ENCODE data around the gene CACNA2D2. TPM values are rescaled to one million over a fixed set of nuclear protein-coding genes. Genes with fewer than 3 reads are reported as not detected.

The CACNA2D2 gene
- total and polyA plus RNA-seq, 2 of the 4 experiments (the other 2 are of a cell fraction), result 0.15 TPM; not detected in 1

DNA sequence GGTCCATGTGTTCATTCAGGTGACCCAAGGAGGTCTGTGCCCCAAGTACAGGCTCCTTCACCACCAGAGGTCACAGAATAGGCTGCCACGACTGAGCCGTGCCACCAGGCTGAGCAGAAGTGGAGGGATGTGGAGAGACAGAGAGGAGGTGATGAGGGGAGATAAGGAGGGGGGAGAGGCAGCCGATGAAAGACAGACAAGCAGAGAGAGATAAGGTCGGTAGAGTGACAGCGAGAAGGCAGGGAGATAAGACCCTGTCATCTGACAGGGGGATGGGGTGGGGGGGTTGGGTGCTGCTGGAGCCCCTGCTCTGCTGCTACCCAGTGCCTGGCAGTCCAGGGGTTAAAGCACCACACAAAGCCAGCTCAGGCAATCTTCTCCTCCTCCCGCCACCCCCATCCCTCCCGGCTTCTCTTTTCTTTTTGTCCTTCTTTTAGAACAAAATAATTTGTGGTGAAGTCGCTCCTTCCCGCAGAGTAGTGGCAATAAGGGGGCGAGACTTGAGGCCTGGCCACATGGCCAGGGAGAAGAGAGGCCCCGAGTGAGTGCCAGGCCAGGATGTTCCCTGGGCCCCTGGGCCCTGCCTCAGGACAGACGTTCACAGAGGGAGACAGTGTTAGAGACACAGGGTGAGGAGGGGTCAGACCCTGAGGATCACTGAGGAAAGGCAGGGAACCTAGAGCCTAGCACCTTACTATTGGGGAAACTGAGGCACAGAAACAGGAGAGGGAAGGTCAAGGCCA is 67.9 kb downstream of the CACNA2D2 start (continued):
- no peak for TF ChIP-seq NFE2L2 (IDR thresholded peaks at IDR 0.05; ENCODE audit: low read depth, low read length)

GRCh38 chr3:50433954-50434353 is 69.5 kb downstream of the CACNA2D2 start:
- in situ Hi-C loops (cut with MboI; ENCODE audit: low sequenced_read_pairs) (loop anchor here (10.0 kb wide), 1 partner anchor 111 kb away; no protein-coding TSS in a partner anchor), dilution Hi-C loops (cut with HindIII; ENCODE audit: low sequenced_read_pairs, unreplicated experiment) (no loop called here), intact Hi-C loops (cut with micrococcal nuclease) (no loop called here)
- Histone ChIP-seq H3K36me3 (ENCODE audit: control insufficient read depth, insufficient read depth, low read length) (no peaks in the 10 kb centered on the region), H3K9me1 (ENCODE audit: insufficient read depth, low read length) (no peaks in the 10 kb centered on the region), H2AK9ac (replicated peaks; ENCODE audit: low read depth, low read length, poor library complexity) (no peak overlapping the region), H3K14ac (replicated peaks; ENCODE audit: low read depth, low read length) (no peak overlapping the region), H2BK5ac (ENCODE audit: low read depth, low read length, poor library complexity, severe bottlenecking) (no peak overlapping the region), H3K27ac (ENCODE audit: insufficient read depth, low read length) (no peak overlapping the region), H3K18ac (ENCODE audit: low read depth, low read length) (no peak overlapping the region), H3K9me3 (ENCODE audit: control insufficient read depth, insufficient read depth, low read length) (no peaks in the 10 kb centered on the region), H3K9ac (ENCODE audit: low read depth, low read length) (no peak overlapping the region), H2AK5ac (ENCODE audit: low read depth, low read length) (no peak overlapping the region), H4K5ac (ENCODE audit: low read depth, low read length) (no peak overlapping the region), H3K56ac (ENCODE audit: extremely low read depth, insufficient read depth, low read length) (no peak overlapping the region), H2AFZ (replicated peaks; ENCODE audit: low read length, poor library complexity) (no peak overlapping the region), H2BK120ac (ENCODE audit: low read depth, low read length) (no peak overlapping the region), H2BK15ac (ENCODE audit: low read depth, low read length) (no peak overlapping the region), H3K27me3 (ENCODE audit: control insufficient read depth, insufficient read depth, low read length) (peaks cover 55% of the 10 kb centered on the region), H3K4ac (ENCODE audit: low read depth, low read length) (no peak overlapping the region), H4K8ac (ENCODE audit: low read depth in 2 of 2, low read length in 2 of 2) (no peak overlapping the region), H3K4me1 (ENCODE audit: control insufficient read depth, insufficient read depth, low read length) (no peaks in the 10 kb centered on the region), H4K20me1 (ENCODE audit: insufficient read depth, low read length) (no peaks in the 10 kb centered on the region), H2BK20ac (ENCODE audit: low read depth, low read length) (no peak overlapping the region), H4K91ac (ENCODE audit: insufficient read depth, low read depth, low read length) (no peak overlapping the region), H3K4me3 (ENCODE audit: insufficient read depth, low read depth, low read length) (no peak overlapping the region), H3K79me1 (ENCODE audit: low read depth in 1 of 2, low read length in 2 of 2) (no peaks in the 10 kb centered on the region), H3K4me2 (ENCODE audit: low read depth, low read length) (no peak overlapping the region), H3K23ac (ENCODE audit: low read depth, low read length) (no peak overlapping the region)
- no TSS peak for BruUV-seq (replicated peaks)
- ATAC-seq (ENCODE audit: low read depth) (no peak), DNase-seq (no peak)
- ChIA-PET POLR2A (ENCODE audit: unreplicated experiment) (no interaction called here), CTCF (interaction anchor here (1.0 kb wide), 1 partner anchor 110 kb away, joined by 4 read pairs; no protein-coding TSS in a partner anchor)
- TF ChIP-seq USF2 (IDR thresholded peaks at IDR 0.05; ENCODE audit: low read depth, low read length) (no peak), RFX5 (IDR thresholded peaks at IDR 0.05; ENCODE audit: low read depth, low read length) (no peak), SMC3 (IDR thresholded peaks at IDR 0.05; ENCODE audit: low read depth, low read length) (no peak), MAZ (IDR thresholded peaks at IDR 0.05; ENCODE audit: borderline replicate concordance, low read depth, low read length) (no peak), ELK1 (IDR thresholded peaks at IDR 0.05; ENCODE audit: borderline replicate concordance, low read depth, low read length) (no peak), NFE2L2 (IDR thresholded peaks at IDR 0.05; ENCODE audit: low read depth, low read length) (no peak)
- WGBS, 2 experiments (ENCODE audit: extremely low coverage in 2 of 2, insufficient read length in 1 of 2), result no CpG with 5 or more reads among the region's 5 CpGs
